HCT116 (cell line): ENCODE measurements around the gene DLG2. TPM values are rescaled to one million over a fixed set of nuclear protein-coding genes. Genes with fewer than 3 reads are reported as not detected.

Experiments used
- ATAC-seq: fragments of 200-7000 bp; cut with Tn5 transposase; 2 replicates; pipeline ENCODE4 v1.9.1; 2020; ENCODE audit warnings: mild to moderate bottlenecking, moderate library complexity
- BruUV-seq: library from RNA; stranded (reverse); fragments of 400-500 nt; replicated peaks from 2 replicates; lab custom pipeline; 2021; lab: Mats Ljungman, UMichigan
- CTCF ChIA-PET: fragments of 300-600 bp; sonication (Branson Sonifier 250); formaldehyde crosslinking; loops from one replicate; lab custom pipeline; 2021; ENCODE audit warnings: antibody characterized with exemption; lab: Charles Lee
- POLR2A ChIA-PET: fragments of 300-600, 350-600 bp; sonication (Branson Sonifier 250); formaldehyde crosslinking; loops from one replicate; lab custom pipeline; 2021; ENCODE audit warnings: antibody characterized with exemption; lab: Charles Lee
- RAD21 ChIA-PET, 2 experiments: fragments of 300-600 bp; sonication (Branson Sonifier 250); formaldehyde crosslinking; loops; one replicate each; lab custom pipeline; 2023; ENCODE audit warnings: low total read pairs in 2 of 2; ENCODE audit not compliant: uncharacterized antibody in 2 of 2, unreplicated experiment in 2 of 2, low non-redundant PET in 1 of 2; lab: Charles Lee
- DNase-seq: peaks from one replicate; pipeline ENCODE4 v3.0.0-alpha.2; 2010; ENCODE audit warnings: low read depth, low spot score
- H2AFZ ChIP-seq: fragments of 200-600 bp; shearing (Covaris generic), sonication (generic); 2 replicates; pipeline ENCODE4 v1.6.1; 2017; ENCODE audit warnings: low read depth, mixed run types, mixed read lengths, antibody characterized with exemption, low read length; ENCODE audit not compliant: poor library complexity, severe bottlenecking
- H3K27ac ChIP-seq: 2 replicates; pipeline ENCODE4 v1.5.1; 2012; ENCODE audit warnings: low read depth, low read length
- H3K27me3 ChIP-seq: fragments of 200-600 bp; sonication (generic); 2 replicates; pipeline ENCODE4 v1.6.1; 2016; ENCODE audit warnings: mixed run types, low read length, mixed read lengths; ENCODE audit not compliant: insufficient read depth
- H3K36me3 ChIP-seq, 2 experiments: fragments of 200-500 bp in 1 of 2; fragments of 200-600 bp in 1 of 2; sonication (Bioruptor generic) in 1 of 2; sonication (generic) in 1 of 2; 2 replicates each; pipeline versions ENCODE4 v1.5.1 to v1.6.1; 2014 to 2016; ENCODE audit warnings: low read length in 2 of 2, inconsistent platforms in 1 of 2, mixed read lengths in 1 of 2, mixed run types in 1 of 2; ENCODE audit not compliant: insufficient read depth in 2 of 2, control insufficient read depth in 1 of 2
- H3K4me1 ChIP-seq, 2 experiments: fragments of 200-600 bp in 1 of 2; sonication (generic) in 1 of 2; 2 replicates each; pipeline versions ENCODE4 v1.5.1 to v1.6.1; 2012 to 2017; ENCODE audit warnings: low read length in 2 of 2, inconsistent platforms in 1 of 2, mild to moderate bottlenecking in 1 of 2, mixed read lengths in 1 of 2, mixed run types in 1 of 2, moderate library complexity in 1 of 2; ENCODE audit not compliant: insufficient read depth in 2 of 2, control insufficient read depth in 1 of 2
- H3K4me2 ChIP-seq: fragments of 200-600 bp; sonication (generic); 2 replicates; pipeline ENCODE4 v1.6.1; 2017; ENCODE audit warnings: mixed run types, low read length, mixed read lengths
- H3K4me3 ChIP-seq, 2 experiments: fragments of 200-600 bp in 1 of 2; sonication (generic) in 1 of 2; replicated peaks in 1 of 2; 2 replicates each; pipeline ENCODE4 v1.5.1; 2011 to 2016; ENCODE audit warnings: low read length in 2 of 2, control low read depth in 1 of 2, low read depth in 1 of 2, mild to moderate bottlenecking in 1 of 2, mixed read lengths in 1 of 2, mixed run types in 1 of 2
- H3K79me2 ChIP-seq: fragments of 200-600 bp; sonication (generic); 2 replicates; pipeline ENCODE4 v1.6.1; 2017; ENCODE audit warnings: mild to moderate bottlenecking, mixed run types, low read length, moderate library complexity, mixed read lengths; ENCODE audit not compliant: insufficient read depth
- H3K9ac ChIP-seq: fragments of 200-600 bp; sonication (generic); 2 replicates; pipeline ENCODE4 v1.6.1; 2016; ENCODE audit warnings: low read length, mixed read lengths
- H3K9me2 ChIP-seq: fragments of 200-600 bp; sonication (generic), shearing (Covaris generic); 2 replicates; pipeline ENCODE4 v1.6.1; 2017; ENCODE audit warnings: mixed run types, mild to moderate bottlenecking, moderate library complexity; ENCODE audit not compliant: insufficient read depth
- H3K9me3 ChIP-seq, 2 experiments: fragments of 200-500 bp in 1 of 2; fragments of 200-600 bp in 1 of 2; sonication (Bioruptor generic) in 1 of 2; sonication (generic) in 1 of 2; 2 replicates each; pipeline ENCODE4 v1.6.1; 2014 to 2017; ENCODE audit warnings: low read length in 2 of 2, mixed read lengths in 2 of 2, inconsistent platforms in 1 of 2, low read depth in 1 of 2, mild to moderate bottlenecking in 1 of 2, mixed run types in 1 of 2, moderate library complexity in 1 of 2; ENCODE audit not compliant: control insufficient read depth in 1 of 2, insufficient read depth in 1 of 2
- H4K20me1 ChIP-seq: fragments of 200-600 bp; sonication (generic), shearing (Covaris generic); 2 replicates; pipeline ENCODE4 v1.6.1; 2017; ENCODE audit warnings: mixed run types, mild to moderate bottlenecking, moderate library complexity; ENCODE audit not compliant: insufficient read depth
- CEBPB ChIP-seq: IDR thresholded peaks from 2 replicates; pipeline ENCODE4 v1.6.1; 2012; ENCODE audit warnings: low read depth
- EGR1 ChIP-seq: IDR thresholded peaks from 2 replicates; pipeline ENCODE4 v1.6.1; 2012; ENCODE audit warnings: low read depth
- ELF1 ChIP-seq: IDR thresholded peaks from 2 replicates; pipeline ENCODE4 v1.6.1; 2012; ENCODE audit warnings: low read depth, borderline replicate concordance
- FOSL1 ChIP-seq: IDR thresholded peaks from 2 replicates; pipeline ENCODE4 v1.6.1; 2012; ENCODE audit warnings: low read depth
- JUND ChIP-seq: IDR thresholded peaks from 2 replicates; pipeline ENCODE4 v1.6.1; 2012
- MAX ChIP-seq: IDR thresholded peaks from 2 replicates; pipeline ENCODE4 v1.6.1; 2012
- POLR2A ChIP-seq: IDR thresholded peaks from 2 replicates; pipeline ENCODE4 v1.7.0; 2011; ENCODE audit warnings: borderline replicate concordance; ENCODE audit not compliant: insufficient read depth, insufficient read length; ENCODE audit errors: extremely low read depth
- POLR2AphosphoS5 ChIP-seq: IDR thresholded peaks from 2 replicates; pipeline ENCODE4 v1.6.1; 2011; ENCODE audit warnings: mild to moderate bottlenecking, low read depth, low read length, moderate library complexity
- RAD21 ChIP-seq: IDR thresholded peaks from 2 replicates; pipeline ENCODE4 v1.6.1; 2012; ENCODE audit warnings: low read depth, mild to moderate bottlenecking
- SP1 ChIP-seq: IDR thresholded peaks from 2 replicates; pipeline ENCODE4 v1.6.1; 2012; ENCODE audit warnings: low read depth
- SRF ChIP-seq: IDR thresholded peaks from 2 replicates; pipeline ENCODE4 v1.6.1; 2012; ENCODE audit warnings: low read depth
- TCF7L2 ChIP-seq: IDR thresholded peaks from 2 replicates; pipeline ENCODE4 v1.7.0; 2011; ENCODE audit warnings: borderline replicate concordance, inconsistent platforms; ENCODE audit not compliant: insufficient read depth, insufficient read length; ENCODE audit errors: extremely low read depth
- YY1 ChIP-seq: IDR thresholded peaks from 2 replicates; pipeline ENCODE4 v1.6.1; 2011; ENCODE audit warnings: low read length, low read depth, moderate library complexity, mild to moderate bottlenecking; ENCODE audit not compliant: insufficient replicate concordance; ENCODE audit errors: extremely low read depth
- ZFX ChIP-seq: fragments of 450-650 bp; IDR thresholded peaks from 2 replicates; pipeline ENCODE4 v1.6.1; 2017
- ZNF274 ChIP-seq: fragments of 200-500 bp; sonication (Bioruptor generic); IDR thresholded peaks from 2 replicates; pipeline ENCODE4 v1.6.1; 2014; ENCODE audit warnings: mild to moderate bottlenecking, low read depth, low read length, inconsistent platforms
- intact Hi-C: fragments of 100-400 bp; cut with micrococcal nuclease; formaldehyde crosslinking; loops from 2 replicates; pipeline ENCODE4 v1.10.0; 2022
- total RNA-seq: library from RNA; stranded (reverse); gene quantifications from one replicate; pipeline ENCODE4 v1.2.1, GENCODE V29; 2021; ENCODE audit not compliant: unreplicated experiment
- TF ChIP-seq, protein P1 (sequence below): IDR thresholded peaks from 2 replicates; pipeline ENCODE4 v1.6.1; 2012
- TF ChIP-seq, protein P2 (sequence below): IDR thresholded peaks from 2 replicates; pipeline ENCODE4 v1.6.1; 2012; ENCODE audit warnings: low read depth

DLG2 gene
- total RNA-seq, 1 experiment from 2014 or later: 2.4 TPM

- Histone ChIP-seq H3K27me3 (no peaks in the 10 kb centered on the region), H3K4me2 (no peak overlapping the region), H3K36me3 (no peaks in the 10 kb centered on the region), H2AFZ (no peak overlapping the region), H3K4me3 (no peak overlapping the region), H3K27ac (no peak overlapping the region), H3K9me3 (no peaks in the 10 kb centered on the region), H3K79me2 (no peaks in the 10 kb centered on the region), H3K9ac (no peak overlapping the region), H3K9me2 (no peaks in the 10 kb centered on the region), H4K20me1 (no peaks in the 10 kb centered on the region), H3K4me1 (no peaks in the 10 kb centered on the region)
- intact Hi-C loops: no loop called here
- ChIA-PET POLR2A (no interaction called here), CTCF (no interaction called here), RAD21 (no interaction called here)
- TF ChIP-seq TCF7L2: no peak
- no peak for TF ChIP-seq POLR2A
- TF ChIP-seq MAX: no peak
- TF ChIP-seq ZNF274: no peak
- no peak for TF ChIP-seq CEBPB
- no peak for TF ChIP-seq ZFX
- no peak for ATAC-seq
- no peak for DNase-seq
- no TSS peak for BruUV-seq
These were observed 1220.1 kb downstream of the DLG2 start for GRCh38 chr11:84407091-84407490.

DNA sequence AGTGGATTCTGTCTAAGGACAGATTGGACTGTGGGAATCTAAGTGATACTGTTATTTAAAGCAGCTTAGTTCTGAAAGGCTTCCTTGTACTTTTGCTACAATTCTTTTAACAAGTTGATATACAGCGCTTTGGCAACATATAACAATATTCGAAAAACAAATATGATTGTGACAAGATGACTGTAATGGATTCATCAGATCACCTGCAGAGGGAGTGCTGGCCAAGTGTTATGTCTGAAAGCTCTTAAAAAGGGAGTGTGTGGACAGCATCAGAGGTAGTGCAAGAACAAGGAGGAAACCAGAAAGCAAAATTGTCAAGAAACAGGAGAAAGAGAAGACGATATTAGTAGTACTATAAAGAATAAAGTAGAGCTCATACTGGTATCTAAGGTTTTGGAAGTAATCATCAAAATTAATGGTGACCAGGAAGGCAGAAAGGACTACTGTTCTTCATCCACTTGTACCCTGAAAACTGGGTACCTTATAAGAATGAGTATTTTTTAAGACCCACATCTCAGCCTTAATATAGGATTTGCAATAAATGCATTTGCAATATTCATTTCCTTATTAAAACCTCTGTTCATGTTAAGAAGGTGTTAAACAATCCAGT, 1229.0 kb downstream of the DLG2 start:
- Histone ChIP-seq H3K27me3 (no peaks in the 10 kb centered on the region), H3K4me1 (no peaks in the 10 kb centered on the region), H3K4me2 (no peak overlapping the region), H3K27ac (no peak overlapping the region), H3K79me2 (no peaks in the 10 kb centered on the region), H3K9me3 (no peaks in the 10 kb centered on the region), H3K9ac (no peak overlapping the region), H4K20me1 (no peaks in the 10 kb centered on the region), H3K36me3 (no peaks in the 10 kb centered on the region), H3K9me2 (no peaks in the 10 kb centered on the region), H3K4me3 (no peak overlapping the region), H2AFZ (no peak overlapping the region)
- RAD21 ChIA-PET: no interaction called here
- CTCF ChIA-PET: no interaction called here
- no peak for ATAC-seq
- no peak for DNase-seq
- intact Hi-C loops: no loop called here
- POLR2A ChIA-PET: no interaction called here
- no TSS peak for BruUV-seq
- no peak for TF ChIP-seq POLR2A
- no peak for TF ChIP-seq CEBPB
- no peak for TF ChIP-seq POLR2AphosphoS5
- no peak for TF ChIP-seq SP1
- TF ChIP-seq, protein P1, sequence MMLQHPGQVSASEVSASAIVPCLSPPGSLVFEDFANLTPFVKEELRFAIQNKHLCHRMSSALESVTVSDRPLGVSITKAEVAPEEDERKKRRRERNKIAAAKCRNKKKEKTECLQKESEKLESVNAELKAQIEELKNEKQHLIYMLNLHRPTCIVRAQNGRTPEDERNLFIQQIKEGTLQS: no peak
- TF ChIP-seq ELF1: no peak
- no peak for TF ChIP-seq FOSL1
- TF ChIP-seq RAD21: no peak
- TF ChIP-seq JUND: no peak
- TF ChIP-seq ZNF274: no peak
- TF ChIP-seq SRF: no peak
- TF ChIP-seq, protein P2, sequence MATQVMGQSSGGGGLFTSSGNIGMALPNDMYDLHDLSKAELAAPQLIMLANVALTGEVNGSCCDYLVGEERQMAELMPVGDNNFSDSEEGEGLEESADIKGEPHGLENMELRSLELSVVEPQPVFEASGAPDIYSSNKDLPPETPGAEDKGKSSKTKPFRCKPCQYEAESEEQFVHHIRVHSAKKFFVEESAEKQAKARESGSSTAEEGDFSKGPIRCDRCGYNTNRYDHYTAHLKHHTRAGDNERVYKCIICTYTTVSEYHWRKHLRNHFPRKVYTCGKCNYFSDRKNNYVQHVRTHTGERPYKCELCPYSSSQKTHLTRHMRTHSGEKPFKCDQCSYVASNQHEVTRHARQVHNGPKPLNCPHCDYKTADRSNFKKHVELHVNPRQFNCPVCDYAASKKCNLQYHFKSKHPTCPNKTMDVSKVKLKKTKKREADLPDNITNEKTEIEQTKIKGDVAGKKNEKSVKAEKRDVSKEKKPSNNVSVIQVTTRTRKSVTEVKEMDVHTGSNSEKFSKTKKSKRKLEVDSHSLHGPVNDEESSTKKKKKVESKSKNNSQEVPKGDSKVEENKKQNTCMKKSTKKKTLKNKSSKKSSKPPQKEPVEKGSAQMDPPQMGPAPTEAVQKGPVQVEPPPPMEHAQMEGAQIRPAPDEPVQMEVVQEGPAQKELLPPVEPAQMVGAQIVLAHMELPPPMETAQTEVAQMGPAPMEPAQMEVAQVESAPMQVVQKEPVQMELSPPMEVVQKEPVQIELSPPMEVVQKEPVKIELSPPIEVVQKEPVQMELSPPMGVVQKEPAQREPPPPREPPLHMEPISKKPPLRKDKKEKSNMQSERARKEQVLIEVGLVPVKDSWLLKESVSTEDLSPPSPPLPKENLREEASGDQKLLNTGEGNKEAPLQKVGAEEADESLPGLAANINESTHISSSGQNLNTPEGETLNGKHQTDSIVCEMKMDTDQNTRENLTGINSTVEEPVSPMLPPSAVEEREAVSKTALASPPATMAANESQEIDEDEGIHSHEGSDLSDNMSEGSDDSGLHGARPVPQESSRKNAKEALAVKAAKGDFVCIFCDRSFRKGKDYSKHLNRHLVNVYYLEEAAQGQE: no peak
- TF ChIP-seq EGR1: no peak
- TF ChIP-seq YY1: no peak
- TF ChIP-seq MAX: no peak
